Testis (tissue), 3 donors: ENCODE measurements around the gene MRGPRG. TPM values are rescaled to one million over a fixed set of nuclear protein-coding genes. Genes with fewer than 3 reads are reported as not detected.

Experiments
- DNase-seq: peaks from one replicate; pipeline ENCODE4 v3.0.0-alpha.2; 2019
- H3K27ac ChIP-seq, 2 donors: fragments of 200-600 bp; sonication (generic); one replicate each; pipeline ENCODE4 v1.5.1; 2019
- H3K27me3 ChIP-seq: fragments of 200-600 bp; sonication (generic); one replicate; pipeline ENCODE4 v1.5.1; 2019
- H3K36me3 ChIP-seq: fragments of 200-600 bp; sonication (generic); one replicate; pipeline ENCODE4 v1.5.1; 2017; ENCODE audit warnings: low read depth; ENCODE audit errors: missing control alignments
- H3K4me1 ChIP-seq: fragments of 200-600 bp; sonication (generic); one replicate; pipeline ENCODE4 v1.5.1; 2019
- H3K4me3 ChIP-seq, 2 donors: fragments of 200-600 bp; sonication (generic); one replicate each; pipeline ENCODE4 v1.5.1; 2017 to 2019
- H3K9me3 ChIP-seq: fragments of 200-600 bp; sonication (generic); one replicate; pipeline ENCODE4 v1.5.1; 2017
- CTCF ChIP-seq, 3 experiments: fragments of 450-650 bp in 2 of 3; fragments of 200-600 bp in 1 of 3; sonication (generic) in 1 of 3; IDR thresholded peaks; one replicate each; pipeline ENCODE4 v1.5.1; 2016 to 2019; ENCODE audit warnings: antibody characterized with exemption in 3 of 3, mild to moderate bottlenecking in 2 of 3, moderate library complexity in 1 of 3
- POLR2A ChIP-seq: fragments of 450-650 bp; IDR thresholded peaks from one replicate; pipeline ENCODE4 v1.6.1; 2017; ENCODE audit warnings: antibody characterized with exemption, mild to moderate bottlenecking, moderate library complexity
- WGBS, 2 donors: methylation state at CpG; one replicate each; pipeline ENCODE4 v1.1.5; 2018; 5-methylcytosine and 5-hydroxymethylcytosine counted together
- intact Hi-C: fragments of 100-400 bp; cut with DNase I; formaldehyde crosslinking; loops from one replicate; pipeline ENCODE4 v1.15.1; 2023; ENCODE audit warnings: low total_unique reads
- polyA plus RNA-seq: library from polyadenylated mRNA; stranded (reverse); fragments of 350-450 nt; fragmentation: Illumina TruSeq; extraction: RNeasy Lipid Tissue Mini Kit (QIAGEN cat#74804); gene quantifications from one replicate; pipeline ENCODE4 v1.2.3, GENCODE V29; 2014; ENCODE audit warnings: low read depth, low replicate concordance; ENCODE audit not compliant: insufficient read depth
- total RNA-seq, 2 donors: library from RNA; depleted of rRNA; stranded (reverse); fragments of >200 nt; gene quantifications; one replicate each; pipeline ENCODE4 v1.2.3, GENCODE V29; 2016

Gene MRGPRG
- total and polyA plus RNA-seq, 3 donors from 2014 or later, result 0.50 TPM; not detected in 2

GRCh38 chr11:3224401-3225057, 5.9 kb upstream of the MRGPRG start:
- Histone ChIP-seq H3K27me3 (no peaks in the 10 kb centered on the region), H3K4me3 (no peak overlapping the region), H3K9me3 (no peaks in the 10 kb centered on the region), H3K27ac (no peak overlapping the region), H3K4me1 (no peaks in the 10 kb centered on the region), H3K36me3 (no peaks in the 10 kb centered on the region)
- no peak for DNase-seq
- no peak for TF ChIP-seq POLR2A
- no peak for TF ChIP-seq CTCF (IDR thresholded peaks at IDR 0.05)
- 76 to 79% methylated on average over 14 to 21 of the region's 21 CpGs for WGBS, 2 donors
- intact Hi-C loops, result no loop called here

GRCh38 chr11:3223932-3224381, 5.3 kb upstream of the MRGPRG start:
- no peaks in the 10 kb centered on the region for H3K36me3 ChIP-seq
- no peaks in the 10 kb centered on the region for H3K4me1 ChIP-seq
- no peak overlapping the region for H3K27ac ChIP-seq
- 71 to 88% methylated on average over 4 of the region's 4 CpGs for WGBS, 2 donors
- intact Hi-C loops, result no loop called here
- no peak for DNase-seq
- no peaks in the 10 kb centered on the region for H3K27me3 ChIP-seq
- no peak overlapping the region for H3K4me3 ChIP-seq
- H3K9me3 ChIP-seq, result no peaks in the 10 kb centered on the region
- TF ChIP-seq CTCF (IDR thresholded peaks at IDR 0.05), result no peak
- TF ChIP-seq POLR2A, result no peak

- no peak overlapping the region for H3K4me3 ChIP-seq
- TF ChIP-seq POLR2A (no peak), CTCF (IDR thresholded peaks at IDR 0.05) (no peak)
- no peak overlapping the region for H3K27ac ChIP-seq
- no peaks in the 10 kb centered on the region for H3K9me3 ChIP-seq
- DNase-seq, result no peak
- WGBS, 2 donors, result 83 to 84% methylated on average over 30 to 36 of the region's 36 CpGs
- H3K27me3 ChIP-seq, result no peaks in the 10 kb centered on the region
- H3K4me1 ChIP-seq, result no peaks in the 10 kb centered on the region
- no peaks in the 10 kb centered on the region for H3K36me3 ChIP-seq
- intact Hi-C loops, result no loop called here
These were observed 4.6 kb upstream of the MRGPRG start for GRCh38 chr11:3222941-3223915.

DNA sequence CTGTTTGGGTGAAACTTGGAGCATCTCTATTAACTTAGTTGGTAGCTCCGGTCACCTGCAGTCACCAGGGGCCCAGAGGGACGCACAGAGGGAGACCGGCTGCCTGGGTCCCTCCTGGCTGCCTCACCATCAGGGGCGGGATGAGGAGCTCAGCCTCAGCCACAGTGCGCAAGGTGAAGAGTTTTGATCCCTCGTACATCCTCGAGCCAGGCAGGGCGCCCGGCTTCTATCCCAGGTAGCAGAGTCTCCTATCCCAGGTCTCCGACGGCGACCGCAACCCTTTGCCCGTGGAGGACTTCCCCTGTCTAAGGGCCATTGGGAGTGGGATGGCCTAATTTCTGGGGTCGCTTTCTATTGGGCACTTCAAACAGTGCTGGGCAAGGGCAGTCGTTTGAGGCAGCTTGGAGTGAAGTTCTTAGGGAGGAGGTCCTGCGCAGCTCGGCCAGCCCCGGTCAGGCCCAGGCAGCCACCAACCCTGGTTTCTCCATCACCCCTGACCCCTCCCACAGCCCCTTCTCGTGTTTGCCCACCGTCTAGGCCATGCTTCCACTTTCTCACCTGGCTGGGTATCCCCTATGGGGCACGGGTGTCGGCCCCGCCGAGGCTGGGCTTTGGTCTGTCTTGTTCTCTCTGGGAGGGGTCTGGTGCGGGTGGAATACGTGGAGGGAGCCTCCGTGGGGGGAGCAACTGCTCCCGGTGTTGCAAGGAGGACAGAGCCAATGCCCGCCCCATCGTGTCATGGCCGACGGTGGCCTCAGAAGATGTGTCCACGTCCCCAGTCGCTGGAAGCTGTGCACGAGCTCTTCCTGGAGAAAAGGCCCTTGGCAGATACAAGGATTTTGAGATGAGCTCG, 3.6 kb upstream of the MRGPRG start:
- Histone ChIP-seq H3K4me1 (no peaks in the 10 kb centered on the region), H3K9me3 (no peaks in the 10 kb centered on the region), H3K36me3 (no peaks in the 10 kb centered on the region), H3K27me3 (no peaks in the 10 kb centered on the region), H3K4me3 (no peak overlapping the region), H3K27ac (no peak overlapping the region)
- intact Hi-C loops, result no loop called here
- TF ChIP-seq CTCF (IDR thresholded peaks at IDR 0.05) (no peak), POLR2A (no peak)
- 89 to 92% methylated on average over 17 to 33 of the region's 37 CpGs for WGBS, 2 donors
- DNase-seq, result no peak
